Aorta (tissue), 5 donors: ENCODE measurements around the gene ZDHHC9. TPM values are rescaled to one million over a fixed set of nuclear protein-coding genes. Genes with fewer than 3 reads are reported as not detected.

Experiments
- ATAC-seq: fragments of 200-7000 bp; cut with Tn5 transposase; one replicate; pipeline ENCODE4 v1.9.1; 2022; ENCODE audit warnings: moderate library complexity; ENCODE audit not compliant: low FRiP score
- DNase-seq, 2 donors: peaks; one replicate each; pipeline ENCODE4 v3.0.0-alpha.2; 2020
- H3K27ac ChIP-seq, 2 donors: one replicate each; pipeline ENCODE4 v1.5.1; 2013; ENCODE audit warnings: low read length in 2 of 2, mild to moderate bottlenecking in 2 of 2, moderate library complexity in 2 of 2, control low read depth in 1 of 2, inconsistent platforms in 1 of 2, low read depth in 1 of 2
- H3K27me3 ChIP-seq, 2 donors: one replicate each; pipeline ENCODE4 v1.6.1; 2013; ENCODE audit warnings: control low read depth in 1 of 2, low read length in 1 of 2, mild to moderate bottlenecking in 1 of 2, moderate library complexity in 1 of 2; ENCODE audit not compliant: insufficient read depth in 2 of 2, control insufficient read depth in 1 of 2
- H3K36me3 ChIP-seq, 2 donors: one replicate each; pipeline ENCODE4 v1.6.1; 2013; ENCODE audit warnings: control low read depth in 1 of 2, low read length in 1 of 2, mild to moderate bottlenecking in 1 of 2; ENCODE audit not compliant: insufficient read depth in 2 of 2, control insufficient read depth in 1 of 2
- H3K4me1 ChIP-seq, 2 donors: one replicate each; pipeline ENCODE4 v1.6.1; 2013; ENCODE audit warnings: low read length in 2 of 2, control low read depth in 1 of 2, mild to moderate bottlenecking in 1 of 2, moderate library complexity in 1 of 2; ENCODE audit not compliant: insufficient read depth in 2 of 2, control insufficient read depth in 1 of 2
- H3K4me3 ChIP-seq, 2 donors: one replicate each; pipeline ENCODE4 v1.5.1; 2013; ENCODE audit warnings: low read length in 2 of 2, control low read depth in 1 of 2, mild to moderate bottlenecking in 1 of 2
- H3K9me3 ChIP-seq: one replicate; pipeline ENCODE4 v1.6.1; 2013; ENCODE audit warnings: mild to moderate bottlenecking, low read length; ENCODE audit not compliant: control insufficient read depth
- WGBS, 2 donors: extraction: QIAGEN DNeasy Blood & Tissue Kit; methylation state at CpG; one replicate each; pipeline ENCODE4 v1.1.7; 2013; 5-methylcytosine and 5-hydroxymethylcytosine counted together
- intact Hi-C, 2 donors: fragments of 100-400 bp; cut with DNase I; formaldehyde crosslinking; loops; one replicate each; pipeline versions ENCODE4 v1.14.2 to v1.15.0; 2022
- polyA plus RNA-seq, 2 donors: library from polyadenylated mRNA; stranded (reverse); fragments of 200-250 nt; gene quantifications; one replicate each; pipeline ENCODE4 v1.2.3, GENCODE V29; 2013
- total RNA-seq, 2 donors: library from RNA; stranded (reverse); fragmentation: NEBNext Ultra II Directional; extraction: Animal tissue kit (Norgen Biotek cat#: 25700); gene quantifications; one replicate each; pipeline ENCODE4 v1.2.1, GENCODE V29; 2021
- donor health status: healthy with polysubstance abuse.
- donor health status: Bipolar disorder and iron deficiency.
- donor health status: DM: no; HTN: no; CAD: no.
- donor health status: DM: no; HTN: no; CAD: no.
- donor health status: DM: yes; HTN: yes; CAD: no.

The ZDHHC9 gene
- total and polyA plus RNA-seq, 4 donors = 4.3 to 24.0 (median 13.3) TPM

DNA sequence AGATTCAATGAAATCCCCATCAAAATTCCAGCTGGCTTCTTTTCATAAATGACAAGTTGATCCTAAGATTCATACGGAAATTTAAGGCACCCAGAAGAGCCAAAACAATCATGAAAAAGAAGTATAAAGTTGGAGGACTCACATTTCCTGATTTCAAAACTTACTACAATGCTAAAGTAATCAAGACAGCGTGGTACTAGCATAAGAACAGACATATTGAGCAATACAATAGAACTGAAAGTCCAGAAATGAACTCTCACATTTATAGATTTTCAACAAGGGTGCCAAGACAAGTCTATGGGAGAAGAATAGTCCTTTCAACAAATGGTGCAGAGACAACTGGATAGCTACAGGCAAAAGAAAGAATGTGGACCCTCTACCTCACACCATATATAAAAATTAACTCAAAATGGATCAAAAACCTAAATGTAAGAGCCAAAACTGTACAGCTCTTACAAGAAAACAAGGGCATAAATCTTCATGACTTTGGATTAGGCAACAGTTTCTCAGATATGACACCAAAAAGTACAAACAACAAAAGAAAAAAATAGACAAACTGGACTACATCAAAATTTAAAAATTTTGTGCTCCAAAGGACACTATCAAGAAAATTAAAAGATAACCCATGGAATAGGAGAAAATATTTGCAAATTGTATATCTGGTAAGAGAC, 35.4 kb downstream of the ZDHHC9 start:
- DNase-seq (no peak), ATAC-seq (no peak)
- 45 to 73% methylated on average over 2 of the region's 2 CpGs for WGBS, 2 donors
- intact Hi-C loops = no loop called here
- H3K27me3 ChIP-seq = no peaks in the 10 kb centered on the region
- no peaks in the 10 kb centered on the region for H3K9me3 ChIP-seq
- peaks cover 0 to 2% of the 10 kb centered on the region in 2 donors for H3K36me3 ChIP-seq
- H3K4me1 ChIP-seq = no peaks in the 10 kb centered on the region
- H3K27ac ChIP-seq = no peak overlapping the region
- no peak overlapping the region for H3K4me3 ChIP-seq

DNA sequence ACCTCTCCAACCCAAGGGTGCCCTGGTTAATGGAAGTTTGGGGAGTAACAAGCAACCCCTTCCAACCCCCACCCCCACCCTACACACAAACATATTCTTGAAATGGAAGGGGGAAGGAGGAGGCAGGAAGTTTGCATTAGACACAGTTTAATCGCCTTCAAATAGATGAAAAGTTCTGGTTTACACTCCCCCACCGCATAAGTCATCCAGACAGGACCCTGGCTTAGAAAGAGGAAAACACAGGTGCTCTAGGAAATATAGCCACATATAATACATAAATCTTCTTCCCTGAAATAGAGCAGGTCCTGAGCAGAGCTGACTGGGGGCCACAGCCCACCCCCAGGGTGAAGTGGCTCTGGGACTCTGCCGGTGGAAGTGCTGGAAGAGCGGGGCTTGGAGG, 38.9 kb downstream of the ZDHHC9 start:
- Histone ChIP-seq H3K4me3 (no peak overlapping the region), H3K9me3 (no peaks in the 10 kb centered on the region), H3K4me1 (no peaks in the 10 kb centered on the region), H3K36me3 (peaks cover 0 to 2% of the 10 kb centered on the region in 2 donors), H3K27me3 (no peaks in the 10 kb centered on the region), H3K27ac (no peak overlapping the region)
- DNase-seq (no peak), ATAC-seq (no peak)
- intact Hi-C loops = no loop called here
- 88 to 92% methylated on average over 4 of the region's 4 CpGs for WGBS, 2 donors

DNA sequence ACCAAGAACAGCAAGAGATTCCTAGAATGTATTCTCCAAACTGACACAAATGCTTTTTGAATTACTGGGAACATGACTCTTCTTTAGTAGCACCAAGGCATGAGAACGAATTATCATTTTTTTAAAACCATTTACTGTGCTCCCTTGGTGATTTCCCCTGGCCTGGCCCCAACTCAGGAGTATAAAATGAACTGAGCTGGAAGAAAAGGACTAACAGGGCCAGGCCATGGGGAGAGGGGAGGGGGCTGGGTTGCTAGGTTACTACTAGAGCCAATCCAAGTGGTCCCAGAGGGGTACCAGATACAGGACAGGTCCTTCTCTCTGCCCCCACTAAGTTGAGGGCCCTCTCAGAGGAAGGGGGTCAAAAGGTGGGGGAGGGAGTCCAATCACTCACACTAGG, 40.8 kb downstream of the ZDHHC9 start:
- no peaks in the 10 kb centered on the region for H3K9me3 ChIP-seq
- H3K4me1 ChIP-seq = no peaks in the 10 kb centered on the region
- WGBS, 2 donors = 14 to 38% methylated on average over 1 of the region's 1 CpG
- no peak overlapping the region for H3K27ac ChIP-seq
- ATAC-seq (no peak), DNase-seq (no peak)
- no peaks in the 10 kb centered on the region for H3K27me3 ChIP-seq
- no peak overlapping the region for H3K4me3 ChIP-seq
- peaks cover 0 to 2% of the 10 kb centered on the region in 2 donors for H3K36me3 ChIP-seq
- intact Hi-C loops = no loop called here

- H3K4me1 ChIP-seq = no peaks in the 10 kb centered on the region
- no peak for DNase-seq
These were observed 43.5 kb downstream of the ZDHHC9 start for GRCh38 chrX:129800186-129800585.

DNA sequence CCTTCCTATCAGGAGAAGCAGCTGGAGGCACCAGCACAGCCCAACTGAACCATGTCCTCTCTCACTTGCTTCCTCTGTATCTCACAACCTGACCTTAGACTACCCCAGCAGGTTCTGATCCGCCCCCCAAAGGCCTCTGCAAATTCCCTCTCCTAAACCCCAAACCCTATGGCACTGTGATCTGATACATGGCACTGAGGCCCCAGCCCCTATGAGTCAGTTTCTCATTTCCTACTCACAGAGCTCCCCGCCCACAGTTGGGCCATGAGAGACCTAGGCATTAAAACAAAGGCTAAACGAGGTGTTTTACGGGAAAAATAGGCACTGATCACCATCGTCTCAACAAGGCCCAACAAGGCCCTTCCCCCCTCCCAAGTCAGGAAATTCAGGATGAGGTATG, 44.8 kb downstream of the ZDHHC9 start:
- WGBS, 2 donors = 77 to 92% methylated on average over 5 of the region's 5 CpGs
- no peak overlapping the region for H3K27ac ChIP-seq
- no peaks in the 10 kb centered on the region for H3K36me3 ChIP-seq
- H3K9me3 ChIP-seq = no peaks in the 10 kb centered on the region
- DNase-seq = no peak
- no peak overlapping the region for H3K4me3 ChIP-seq
- H3K4me1 ChIP-seq = no peaks in the 10 kb centered on the region
- no peak for ATAC-seq
- intact Hi-C loops = no loop called here
- H3K27me3 ChIP-seq = no peaks in the 10 kb centered on the region

More at GRCh38 chrX:129800186-129800585, 43.5 kb downstream of the ZDHHC9 start:
- no peak for ATAC-seq
- Histone ChIP-seq H3K36me3 (peaks cover 0 to 2% of the 10 kb centered on the region in 2 donors), H3K4me3 (no peak overlapping the region), H3K27ac (no peak overlapping the region), H3K9me3 (no peaks in the 10 kb centered on the region), H3K27me3 (no peaks in the 10 kb centered on the region)
- intact Hi-C loops = no loop called here
- 63 to 87% methylated on average over 4 of the region's 4 CpGs for WGBS, 2 donors

DNA sequence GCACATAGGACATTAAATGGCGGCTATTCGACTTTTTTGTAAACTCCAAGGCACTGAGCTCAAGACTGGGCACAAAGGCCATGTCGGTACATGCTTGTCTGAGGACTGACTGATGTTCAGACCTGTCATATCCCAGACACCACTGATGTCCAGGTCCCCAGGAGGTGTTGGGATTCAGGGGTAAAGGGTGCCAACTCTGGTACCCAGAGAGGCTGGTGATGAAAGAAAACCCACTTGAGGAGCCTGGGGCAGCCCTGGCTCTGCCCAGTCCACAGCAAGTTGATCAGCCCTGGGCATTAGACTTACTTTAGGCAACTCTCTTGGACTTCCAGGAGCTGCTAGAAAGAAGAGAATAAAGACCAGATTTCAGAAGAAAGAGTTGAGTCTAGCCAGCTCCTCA, 45.2 kb downstream of the ZDHHC9 start:
- WGBS, 2 donors = 80 to 95% methylated on average over 3 of the region's 3 CpGs
- Histone ChIP-seq H3K4me1 (no peaks in the 10 kb centered on the region), H3K27me3 (no peaks in the 10 kb centered on the region), H3K4me3 (no peak overlapping the region), H3K9me3 (no peaks in the 10 kb centered on the region), H3K36me3 (no peaks in the 10 kb centered on the region), H3K27ac (no peak overlapping the region)
- DNase-seq (no peak), ATAC-seq (no peak)
- intact Hi-C loops = no loop called here

DNA sequence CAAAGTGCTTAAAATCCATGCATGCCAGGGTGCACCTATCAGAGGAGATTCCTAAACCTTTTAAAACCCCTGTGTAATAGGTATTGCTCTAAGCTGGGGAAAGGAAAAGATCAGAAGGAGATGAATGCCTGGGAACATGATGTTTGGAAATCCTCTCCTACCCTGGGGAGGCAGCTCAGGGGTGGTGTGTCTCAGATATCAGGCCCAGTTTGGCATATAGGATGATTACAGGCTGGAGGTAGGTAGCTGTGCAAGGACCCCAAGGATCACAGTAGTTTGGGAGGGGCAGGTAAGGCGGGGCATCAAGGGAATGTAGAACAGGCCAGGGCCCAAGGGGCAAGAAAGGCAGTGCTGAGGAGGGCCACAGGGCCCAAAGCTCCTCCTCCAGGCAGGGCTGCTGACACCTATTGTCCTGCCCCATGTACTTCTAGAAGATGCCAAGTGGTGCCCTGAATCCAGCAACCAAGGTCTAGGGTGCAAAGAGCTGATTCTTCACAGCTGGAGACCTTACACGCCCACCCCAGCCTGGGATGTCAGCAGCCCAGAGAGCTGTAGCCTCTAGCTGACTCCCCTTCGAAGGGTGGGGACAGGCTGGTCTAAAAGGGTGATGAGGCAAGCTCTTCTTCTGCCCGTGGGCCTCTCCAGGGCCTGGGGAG, 46.3 kb downstream of the ZDHHC9 start:
- H3K27ac ChIP-seq = no peak overlapping the region
- intact Hi-C loops = no loop called here
- no peaks in the 10 kb centered on the region for H3K4me1 ChIP-seq
- ATAC-seq (no peak), DNase-seq (no peak)
- no peaks in the 10 kb centered on the region for H3K9me3 ChIP-seq
- H3K36me3 ChIP-seq = no peaks in the 10 kb centered on the region
- H3K27me3 ChIP-seq = no peaks in the 10 kb centered on the region
- WGBS, 2 donors = 75 to 95% methylated on average over 4 of the region's 4 CpGs
- H3K4me3 ChIP-seq = no peak overlapping the region

GRCh38 chrX:129795584-129795983, 48.1 kb downstream of the ZDHHC9 start:
- no peaks in the 10 kb centered on the region for H3K4me1 ChIP-seq
- 97 to 100% methylated on average over 1 of the region's 1 CpG for WGBS, 2 donors
- H3K4me3 ChIP-seq = no peak overlapping the region
- intact Hi-C loops = no loop called here
- no peaks in the 10 kb centered on the region for H3K9me3 ChIP-seq
- ATAC-seq (no peak), DNase-seq (no peak)
- H3K36me3 ChIP-seq = no peaks in the 10 kb centered on the region
- no peak overlapping the region for H3K27ac ChIP-seq
- H3K27me3 ChIP-seq = no peaks in the 10 kb centered on the region

GRCh38 chrX:129793604-129794191, 50.0 kb downstream of the ZDHHC9 start:
- Histone ChIP-seq H3K36me3 (no peaks in the 10 kb centered on the region), H3K9me3 (no peaks in the 10 kb centered on the region), H3K4me1 (no peaks in the 10 kb centered on the region), H3K4me3 (no peak overlapping the region), H3K27me3 (no peaks in the 10 kb centered on the region), H3K27ac (no peak overlapping the region)
- DNase-seq (no peak), ATAC-seq (peak; percentile 8)
- 74 to 75% methylated on average over 19 to 20 of the region's 20 CpGs for WGBS, 2 donors
- intact Hi-C loops = no loop called here
